IPS-NIHi7 (cell line): ENCODE data around the gene VPS4A.
"Not testable (repeated sequence)": the region's sequence is repeated elsewhere in the genome, so short reads cannot be mapped to it uniquely, and the experiment has no call there.

ENCODE experiments used
- DNase-seq: peaks from one replicate; pipeline ENCODE4 v3.0.0; 2012; ENCODE audit warnings: mixed read lengths; ENCODE audit errors: extremely low spot score

VPS4A gene

GRCh38 chr16:69310653-69311532 is at the start of gene VPS4A:
Gene VPS4A (plus strand): TSS chr16:69311350. CDS start chr16:69311512, 162 bp downstream.
- peak; percentile 99 for DNase-seq

- no peak for DNase-seq
Measured at GRCh38 chr16:69266334-69267063, 44.7 kb upstream of the VPS4A start.

GRCh38 chr16:69267633-69268032 is 43.5 kb upstream of the VPS4A start:
- no peak for DNase-seq

- DNase-seq, result no peak
Measured at GRCh38 chr16:69270395-69270794, 40.8 kb upstream of the VPS4A start.

GRCh38 chr16:69270831-69271230 is 40.3 kb upstream of the VPS4A start:
- DNase-seq, result no peak

- no peak for DNase-seq
Measured at GRCh38 chr16:69273009-69273408, 38.1 kb upstream of the VPS4A start.

- DNase-seq, result no peak
Measured at GRCh38 chr16:69274699-69275235, 36.4 kb upstream of the VPS4A start.

- no peak for DNase-seq
Measured at GRCh38 chr16:69276148-69277115, 34.7 kb upstream of the VPS4A start.

GRCh38 chr16:69277413-69277812 is 33.7 kb upstream of the VPS4A start:
- DNase-seq, result no peak

GRCh38 chr16:69283851-69284250 is 27.3 kb upstream of the VPS4A start:
- DNase-seq, result no peak

GRCh38 chr16:69285240-69285639 is 25.9 kb upstream of the VPS4A start:
- DNase-seq, result no peak

GRCh38 chr16:69286941-69287713 is 24.0 kb upstream of the VPS4A start:
- no peak for DNase-seq

- DNase-seq, result not testable (repeated sequence)
Measured at GRCh38 chr16:69291657-69292056, 19.5 kb upstream of the VPS4A start.

- no peak for DNase-seq
Measured at GRCh38 chr16:69293401-69293800, 17.7 kb upstream of the VPS4A start.

- no peak for DNase-seq
Measured at GRCh38 chr16:69294051-69294450, 17.1 kb upstream of the VPS4A start.

- not testable (repeated sequence) for DNase-seq
Measured at GRCh38 chr16:69296771-69297170, 14.4 kb upstream of the VPS4A start.

GRCh38 chr16:69298261-69298660 is 12.9 kb upstream of the VPS4A start:
- no peak for DNase-seq

- no peak for DNase-seq
Measured at GRCh38 chr16:69301187-69301586, 10.0 kb upstream of the VPS4A start.

- no peak for DNase-seq
Measured at GRCh38 chr16:69301861-69302260, 9.3 kb upstream of the VPS4A start.

GRCh38 chr16:69302301-69302700 is 8.8 kb upstream of the VPS4A start:
- no peak for DNase-seq

- no peak for DNase-seq
Measured at GRCh38 chr16:69306031-69306430, 5.1 kb upstream of the VPS4A start.
